ENCODE results near the gene CDK16.

- TF ChIP-seq CTCF (IDR thresholded peaks at IDR 0.05) (no peak), EZH2 (IDR thresholded peaks at IDR 0.05; ENCODE audit: borderline replicate concordance, insufficient read depth, low read depth, low read length, poor library complexity, severe bottlenecking) (no peak)
Measured at GRCh38 chrX:47215291-47215900, 3.1 kb upstream of the CDK16 start.

All from B cell (primary cell).